Effector CD8-positive, alpha-beta T cell (primary cell): Measurements from ENCODE around the gene IGHMBP2.
A peak's percentile ranks its signal among the peaks of the same experiment; 100 is the strongest.
"Not testable (repeated sequence)": the region's sequence is repeated elsewhere in the genome, so short reads cannot be mapped to it uniquely, and the experiment has no call there.

Experiments
- DNase-seq: peaks from one replicate; lab custom pipeline; 2025; lab: John Stamatoyannopoulos, UW
- total RNA-seq, 4 experiments: gene quantifications; one replicate each; lab custom pipeline; 2026; lab: John Stamatoyannopoulos, UW

IGHMBP2 gene
- total RNA-seq = 31.3 to 71.2 (median 39.4) reads per million in 4 experiments

GRCh38 chr11:68903288-68904247 is at the start of gene IGHMBP2, which contains the start of gene MRPL21:
Gene IGHMBP2, plus strand, starts transcription at chr11:68903891. Its CDS starts 62 bp downstream, at chr11:68903953.
Gene MRPL21, minus strand, starts transcription at chr11:68903832. Its CDS starts 22 bp downstream, at chr11:68903810.
- DNase-seq = peak; percentile 68

- DNase-seq = no peak
Observed at GRCh38 chr11:68854273-68854958, 49.3 kb upstream of the IGHMBP2 start.

- no peak for DNase-seq
Observed at GRCh38 chr11:68855205-68855981, 48.3 kb upstream of the IGHMBP2 start.

GRCh38 chr11:68856425-68857030 is 47.2 kb upstream of the IGHMBP2 start:
- DNase-seq = not testable (repeated sequence)

GRCh38 chr11:68857037-68857586 is 46.6 kb upstream of the IGHMBP2 start:
- no peak for DNase-seq

GRCh38 chr11:68859123-68859522 is 44.6 kb upstream of the IGHMBP2 start:
- DNase-seq = no peak

GRCh38 chr11:68862421-68862820 is 41.3 kb upstream of the IGHMBP2 start:
- DNase-seq = no peak

- no peak for DNase-seq
Observed at GRCh38 chr11:68863553-68864265, 40.0 kb upstream of the IGHMBP2 start.

- DNase-seq = no peak
Observed at GRCh38 chr11:68865241-68865640, 38.5 kb upstream of the IGHMBP2 start.

- DNase-seq = no peak
Observed at GRCh38 chr11:68867066-68867465, 36.6 kb upstream of the IGHMBP2 start.

- no peak for DNase-seq
Observed at GRCh38 chr11:68868221-68868835, 35.4 kb upstream of the IGHMBP2 start.

GRCh38 chr11:68870470-68870869 is 33.2 kb upstream of the IGHMBP2 start:
- no peak for DNase-seq

- DNase-seq = no peak
Observed at GRCh38 chr11:68872216-68873003, 31.3 kb upstream of the IGHMBP2 start.

GRCh38 chr11:68878022-68878421 is 25.7 kb upstream of the IGHMBP2 start:
- DNase-seq = no peak

- no peak for DNase-seq
Observed at GRCh38 chr11:68880851-68881250, 22.8 kb upstream of the IGHMBP2 start.

- no peak for DNase-seq
Observed at GRCh38 chr11:68881320-68881719, 22.4 kb upstream of the IGHMBP2 start.

- no peak for DNase-seq
Observed at GRCh38 chr11:68882391-68882790, 21.3 kb upstream of the IGHMBP2 start.

GRCh38 chr11:68884827-68885226 is 18.9 kb upstream of the IGHMBP2 start:
- not testable (repeated sequence) for DNase-seq

GRCh38 chr11:68889948-68890446 is 13.7 kb upstream of the IGHMBP2 start:
- DNase-seq = no peak
